Dermis blood vessel endothelial cell (primary cell): Measurements from ENCODE around the gene C12orf50. TPM values are rescaled to one million over a fixed set of nuclear protein-coding genes. Genes with fewer than 3 reads are reported as not detected.
A peak's percentile ranks its signal among the peaks of the same experiment; 100 is the strongest.
"Not testable (repeated sequence)": the region's sequence is repeated elsewhere in the genome, so short reads cannot be mapped to it uniquely, and the experiment has no call there.

Source experiments
- DNase-seq: peaks from one replicate; pipeline ENCODE4 v3.0.0; 2010
- total RNA-seq: library from RNA; depleted of rRNA; stranded (reverse); fragments of >200 nt; gene quantifications from 2 replicates; pipeline ENCODE4 v1.2.3, GENCODE V29; 2014

The C12orf50 gene
- total RNA-seq, 1 donor from 2014 or later = not detected

DNA sequence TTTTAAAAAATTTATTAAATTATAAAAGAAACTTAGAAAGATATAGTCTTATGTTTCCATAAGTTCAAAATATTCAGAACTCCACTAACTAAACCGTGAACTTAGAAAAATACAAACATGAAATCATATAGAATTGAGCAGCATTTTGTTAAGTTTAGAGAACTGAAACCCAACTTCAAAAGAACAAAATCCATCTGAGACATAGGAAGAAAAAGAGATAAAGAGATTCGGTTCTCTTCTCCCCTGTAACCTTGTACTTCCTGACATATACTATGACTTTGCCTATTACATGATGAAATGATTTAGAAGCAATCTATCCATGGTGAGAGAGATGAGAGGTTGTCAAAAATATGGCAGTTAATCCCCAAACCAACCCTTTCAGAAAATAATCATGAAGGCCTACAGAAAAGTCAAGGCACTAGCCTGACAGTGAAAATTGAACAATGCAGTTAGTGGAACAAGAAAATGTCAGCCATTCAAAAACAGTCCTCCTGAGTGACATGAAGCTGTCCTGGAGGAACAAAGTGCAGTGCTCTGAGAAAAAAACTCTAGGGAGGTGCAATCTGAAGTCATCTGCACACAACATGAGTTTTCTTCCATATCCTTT is 44.0 kb downstream of the C12orf50 start:
- no peak for DNase-seq

GRCh38 chr12:87982208-87982607 is 47.0 kb downstream of the C12orf50 start:
- no peak for DNase-seq

DNA sequence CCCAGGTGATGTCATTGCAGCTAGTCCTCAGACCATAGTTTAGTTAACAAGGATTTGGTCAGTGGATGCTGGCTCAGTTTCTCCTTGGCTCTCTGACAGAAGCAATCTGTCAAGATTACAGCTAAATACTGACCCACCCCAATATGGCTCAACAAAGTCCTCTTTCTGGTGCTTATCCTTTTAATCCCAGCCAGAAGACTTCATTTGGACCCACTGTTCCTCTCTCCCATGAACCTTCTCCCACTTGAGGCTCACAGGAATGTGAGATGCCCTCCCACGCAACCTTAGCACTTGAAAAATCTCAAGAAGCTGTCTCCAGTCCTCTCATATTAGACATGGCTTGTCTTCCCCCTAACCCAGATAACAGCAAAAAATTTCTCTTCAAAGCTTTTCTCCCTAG is 47.7 kb downstream of the C12orf50 start:
- no peak for DNase-seq

- DNase-seq = no peak
These were observed 53.3 kb downstream of the C12orf50 start for GRCh38 chr12:87975879-87976278.

DNA sequence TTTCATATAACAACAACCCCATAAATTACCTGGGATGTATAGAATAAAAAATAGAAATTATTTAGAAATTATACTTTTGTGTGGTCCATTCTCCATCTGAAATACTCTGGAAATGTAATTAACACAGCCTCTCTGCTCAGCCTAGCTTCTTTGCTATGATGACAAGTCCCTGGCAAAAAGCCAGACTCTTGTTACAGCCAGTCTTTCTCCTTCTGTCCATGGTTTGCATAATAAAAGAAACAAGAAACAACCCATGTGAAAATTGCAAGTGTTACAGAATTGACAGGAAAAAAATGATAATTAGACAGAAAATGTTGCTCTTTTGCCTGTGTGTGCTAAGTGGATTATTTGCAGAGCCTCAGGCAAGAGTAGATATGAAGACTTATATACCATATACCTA is 61.3 kb downstream of the C12orf50 start:
- no peak for DNase-seq

- DNase-seq = no peak
These were observed 68.6 kb downstream of the C12orf50 start for GRCh38 chr12:87960566-87960965.

- not testable (repeated sequence) for DNase-seq
These were observed 75.2 kb downstream of the C12orf50 start for GRCh38 chr12:87954028-87954427.

DNA sequence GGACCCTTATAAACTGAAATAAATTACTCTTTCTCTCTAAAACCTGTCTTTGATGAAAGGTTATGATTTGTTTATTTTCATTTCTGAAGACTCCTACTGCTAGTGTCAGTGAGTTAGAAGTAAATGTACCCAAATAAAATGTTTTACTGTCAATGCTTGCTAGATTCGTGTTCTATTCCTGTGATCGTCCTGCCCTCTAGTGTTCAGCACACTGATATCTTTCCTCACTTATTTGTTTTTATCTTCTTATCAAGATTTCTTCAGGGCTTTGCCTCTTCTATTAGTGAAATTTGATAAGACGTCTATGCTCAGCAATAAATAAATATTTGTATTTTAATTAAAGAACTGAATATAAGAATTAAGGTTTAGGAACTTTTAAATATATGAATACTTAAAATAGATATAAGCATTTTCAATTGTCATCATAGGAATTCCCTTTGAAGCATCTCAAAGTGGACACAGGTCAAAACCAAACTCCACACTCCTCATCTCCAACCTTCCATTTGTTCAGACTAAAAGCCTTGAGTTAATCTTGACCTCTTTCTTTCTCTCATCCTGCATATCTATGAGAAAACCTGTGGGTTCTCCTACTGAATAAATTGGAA is 75.8 kb downstream of the C12orf50 start:
- peak; percentile 49 for DNase-seq

DNA sequence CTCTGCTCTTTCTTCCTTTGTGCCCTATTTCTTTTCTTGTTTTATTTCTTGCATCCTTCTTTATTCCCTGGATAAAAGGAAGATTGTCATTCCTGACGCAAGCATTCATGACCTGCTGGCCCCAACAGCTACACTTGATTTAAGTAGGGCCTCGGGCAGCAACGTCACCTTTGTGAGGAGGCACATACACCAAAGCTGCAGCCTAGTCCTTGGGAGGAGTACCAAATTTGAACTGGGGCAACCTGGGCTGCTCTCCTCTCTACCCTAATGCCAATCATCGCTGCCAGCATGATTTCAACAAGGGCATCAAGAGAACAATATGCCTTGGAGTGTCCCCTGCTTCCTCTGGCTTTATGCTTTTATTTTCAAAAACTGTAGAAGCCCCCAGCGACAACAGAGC is 76.4 kb downstream of the C12orf50 start:
- DNase-seq = no peak

DNA sequence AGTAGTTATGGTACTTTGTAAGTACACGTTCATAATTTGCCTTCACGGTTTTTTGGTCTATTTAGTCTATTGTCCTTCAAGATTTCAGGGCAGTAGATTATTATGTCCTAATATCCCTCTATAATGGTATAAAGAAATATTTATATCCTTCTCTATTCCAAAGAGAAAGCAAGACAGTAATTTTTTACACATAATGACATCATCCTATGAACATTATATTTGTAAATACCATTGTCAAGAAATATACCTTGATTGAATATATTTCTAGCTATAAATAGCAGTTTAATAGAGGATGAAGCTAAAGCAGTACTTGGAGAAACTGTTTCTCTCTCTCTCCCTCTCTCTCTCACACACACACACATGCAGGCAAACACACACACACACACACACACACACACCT is 77.0 kb downstream of the C12orf50 start:
- no peak for DNase-seq

DNA sequence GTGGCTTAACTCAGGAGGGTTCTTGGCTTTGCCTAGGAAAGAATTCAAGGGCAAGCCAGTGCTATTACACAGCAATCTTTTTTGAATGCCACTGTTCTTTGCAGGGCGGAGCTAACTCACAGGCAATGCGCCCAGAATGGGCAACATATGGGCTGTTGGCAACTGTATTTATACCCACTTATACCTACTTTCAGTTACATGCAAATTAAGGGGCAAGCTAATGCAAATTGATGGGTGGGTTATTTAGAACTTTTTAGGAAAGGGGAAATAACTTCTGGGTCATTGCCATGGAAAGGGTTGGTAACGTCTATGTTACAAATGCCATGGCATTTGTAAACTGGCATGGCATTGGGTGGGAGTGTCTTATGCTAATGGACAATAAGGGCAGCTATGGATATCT is 85.4 kb downstream of the C12orf50 start:
- no peak for DNase-seq

DNA sequence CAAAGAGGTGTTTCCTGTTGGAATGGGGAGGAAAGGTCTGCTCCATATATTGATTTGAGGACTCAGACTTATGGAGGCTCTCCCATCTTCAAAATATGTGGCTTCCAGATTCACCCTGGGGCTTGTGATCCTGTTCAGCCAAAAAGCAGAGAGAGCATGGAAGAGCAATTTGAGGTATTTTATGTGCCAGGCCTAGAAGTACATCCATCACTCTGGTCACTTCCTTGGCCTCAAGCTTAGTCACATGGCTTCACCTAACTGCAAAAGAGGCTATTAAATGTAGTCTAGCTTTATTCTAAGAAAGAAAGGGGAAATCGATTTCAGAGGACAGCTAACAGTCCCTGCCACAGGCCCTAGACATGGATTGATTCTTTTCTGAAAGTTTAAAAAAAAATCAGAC is 86.2 kb downstream of the C12orf50 start:
- DNase-seq = no peak

GRCh38 chr12:87939182-87939581 is 90.0 kb downstream of the C12orf50 start:
- DNase-seq = no peak

- no peak for DNase-seq
These were observed 94.0 kb downstream of the C12orf50 start for GRCh38 chr12:87935216-87935615.

DNA sequence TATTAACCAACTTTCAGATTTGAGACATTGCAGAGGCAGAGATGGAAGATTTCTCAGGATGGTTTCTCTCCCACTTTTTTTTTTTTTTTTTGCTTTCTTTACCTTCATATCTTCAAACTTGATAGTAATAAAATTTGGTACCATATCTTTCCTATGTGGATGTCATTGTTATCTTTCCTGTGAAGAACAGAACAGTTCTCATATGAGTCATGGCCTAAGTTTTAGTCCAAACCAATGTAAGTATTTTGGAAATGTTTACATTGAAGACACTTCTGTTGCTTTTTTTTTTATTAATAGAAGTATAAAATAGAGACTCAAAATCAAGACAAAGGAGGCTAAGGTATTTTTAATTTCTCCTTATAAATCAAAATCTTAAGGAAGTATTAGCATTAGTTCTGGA is 95.2 kb downstream of the C12orf50 start:
- DNase-seq = no peak

DNA sequence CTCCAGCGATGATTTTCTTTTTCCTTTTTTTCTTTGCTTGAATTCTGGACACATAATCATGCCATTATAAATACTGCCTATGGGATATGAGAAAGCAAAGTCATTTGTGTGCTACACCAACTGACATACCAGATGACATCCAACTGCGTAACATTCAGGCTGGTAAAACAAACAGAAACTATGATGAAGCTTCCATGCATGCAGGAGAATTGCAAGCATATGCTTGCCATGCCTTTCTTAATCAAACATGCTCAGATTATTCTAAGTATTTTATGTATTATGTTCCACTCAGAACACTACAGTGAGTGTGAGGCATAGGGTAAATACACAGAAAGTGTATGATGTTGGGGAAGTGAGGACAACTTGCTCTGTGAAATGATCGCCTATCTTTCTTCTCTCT is 97.4 kb downstream of the C12orf50 start:
- DNase-seq = no peak

DNA sequence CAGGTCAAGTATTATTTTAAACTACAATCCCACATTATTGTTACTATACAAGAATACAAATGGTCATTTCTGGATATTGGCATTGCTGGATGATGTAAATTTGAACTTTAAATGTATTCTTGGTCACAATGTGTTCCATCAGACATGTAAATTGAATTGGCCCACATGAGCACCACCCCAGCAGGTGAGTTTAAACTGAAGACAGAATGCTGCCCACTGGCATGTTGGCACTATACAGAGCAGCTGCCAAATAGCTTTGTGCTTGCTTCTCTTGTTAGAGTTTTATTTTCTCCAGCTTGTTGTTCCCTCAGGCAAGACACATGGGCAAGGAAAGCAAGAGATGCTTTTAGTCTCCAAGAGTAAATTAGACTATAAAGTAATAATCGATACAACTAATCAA is 98.6 kb downstream of the C12orf50 start:
- DNase-seq = no peak

Other genes with a start within 250 kb of the C12orf50 start
- 9.3 and 21.3 TPM in 2 replicates for gene CEP290, start 112.7 kb upstream of the C12orf50 start, total RNA-seq
- 38.8 and 42.7 TPM in 2 replicates for gene TMTC3, start 112.9 kb upstream of the C12orf50 start, total RNA-seq